Astrocyte of the hippocampus (primary cell): ENCODE measurements around the gene KYAT1.

ENCODE experiments used
- DNase-seq: peaks from one replicate; pipeline ENCODE4 v3.0.0; 2011; ENCODE audit warnings: low read depth, low spot score

KYAT1 gene

DNA sequence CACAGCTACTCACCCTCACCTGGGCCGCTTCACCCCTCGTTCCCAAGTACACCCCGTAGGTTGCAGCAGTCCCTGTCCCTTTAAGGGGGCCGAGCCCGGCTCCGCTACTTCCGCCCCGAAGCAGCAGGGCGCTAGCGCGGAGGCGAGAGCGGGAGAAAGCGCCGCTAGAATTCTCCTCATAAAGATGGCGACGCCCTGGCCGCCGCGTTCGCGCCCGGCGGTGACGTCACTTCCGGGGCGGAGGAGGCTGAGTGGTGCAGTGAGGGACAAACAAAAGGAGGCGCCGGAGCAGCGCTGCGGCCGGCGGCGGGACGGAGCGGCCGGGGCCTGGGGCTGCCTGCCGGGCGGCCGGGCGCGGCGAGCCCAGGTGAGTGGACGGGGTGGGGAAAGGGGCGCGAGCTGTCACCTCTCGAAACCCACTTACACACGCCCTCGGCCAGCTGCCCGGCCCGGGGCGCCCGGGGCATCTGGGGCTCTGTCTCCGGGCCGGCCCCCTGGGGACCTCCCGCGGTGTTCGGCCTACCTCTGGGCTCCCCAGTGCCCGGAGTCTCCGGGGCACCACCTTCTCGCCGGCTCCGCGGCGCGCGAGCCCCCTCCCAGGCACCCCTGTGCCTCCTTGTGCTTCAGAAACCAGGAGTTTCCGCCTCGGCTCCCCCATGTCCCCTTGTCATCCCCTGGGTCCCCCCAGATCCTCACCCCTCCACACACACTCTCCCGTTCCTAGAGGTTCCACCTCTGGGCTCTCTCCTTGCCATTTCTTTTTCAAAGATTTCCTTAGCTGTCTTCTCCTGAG, at the start of gene KYAT1, which contains the start of gene LRRC8A:
KYAT1 (minus strand) TSS at position 67 of the 793 bp plus-strand sequence. CDS start 36,545 bp downstream, outside the sequence.
LRRC8A (plus strand) TSS at position 250 of the 793 bp plus-strand sequence. CDS start 25,032 bp downstream, outside the sequence.
- peak; percentile 99 for DNase-seq

DNA sequence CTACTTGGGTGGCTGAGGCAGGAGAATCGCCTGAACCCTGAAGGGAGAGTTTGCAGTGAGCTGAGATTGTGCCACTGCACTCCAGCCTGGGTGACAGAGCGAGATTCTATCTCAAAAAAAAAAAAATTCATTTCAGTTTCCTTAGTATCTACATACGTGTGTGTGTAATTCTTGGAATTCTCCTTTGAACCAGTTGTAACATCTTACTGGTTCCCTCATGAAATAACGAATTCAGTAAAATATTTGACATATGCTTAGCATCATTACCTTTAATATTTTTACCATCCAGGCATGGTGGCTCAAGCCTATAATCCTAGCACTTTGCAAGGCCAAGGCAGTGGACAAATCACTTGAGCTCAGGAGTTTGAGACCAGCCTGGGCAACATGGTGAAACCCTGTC, 47.8 kb upstream of the KYAT1 start:
- no peak for DNase-seq

- DNase-seq = no peak
Measured at GRCh38 chr9:128928624-128929023, 46.9 kb upstream of the KYAT1 start.

DNA sequence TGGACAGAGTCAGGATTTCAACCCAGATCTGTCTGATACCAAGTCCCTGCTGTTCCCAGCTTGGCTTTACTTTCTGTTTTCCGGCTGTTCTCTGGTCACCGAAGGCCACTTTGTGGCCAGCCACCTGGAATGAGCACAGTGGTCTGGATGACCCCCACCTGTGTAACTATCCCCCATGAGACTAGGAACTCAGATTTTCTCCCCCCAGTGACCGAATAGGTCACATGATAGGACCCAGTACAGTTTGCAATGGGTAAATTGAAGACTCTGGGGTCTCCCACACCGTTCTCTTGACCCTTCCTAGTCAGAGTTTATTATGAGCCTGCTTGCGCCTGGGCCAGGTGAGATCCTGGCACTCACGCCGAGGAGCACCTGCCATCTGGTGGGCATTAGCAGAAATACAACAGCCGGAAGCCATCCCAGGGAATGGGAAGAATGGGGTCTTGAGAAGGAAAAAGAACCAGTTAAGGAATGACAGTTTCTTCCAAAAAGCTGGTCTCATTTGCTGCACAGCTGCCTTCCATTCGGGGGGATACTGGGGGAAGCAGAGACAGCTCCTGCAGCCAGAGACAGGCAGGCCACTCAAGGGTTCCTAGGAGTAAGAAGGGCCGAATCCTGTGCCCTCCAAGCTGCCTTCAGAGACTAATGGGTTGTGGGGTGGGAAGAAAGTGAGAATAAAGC, 46.1 kb upstream of the KYAT1 start:
- peak; percentile 77 for DNase-seq

GRCh38 chr9:128923493-128923883, 41.7 kb upstream of the KYAT1 start:
- no peak for DNase-seq

- DNase-seq = peak; percentile 71
Measured at GRCh38 chr9:128921881-128922763, 40.4 kb upstream of the KYAT1 start.

GRCh38 chr9:128920381-128921058, 38.8 kb upstream of the KYAT1 start, which contains the start of gene PHYHD1:
TSS of gene PHYHD1 (plus strand) at chr9:128920982. CDS start at chr9:128922324, 1,342 bp downstream.
- DNase-seq = peak; percentile 70

DNA sequence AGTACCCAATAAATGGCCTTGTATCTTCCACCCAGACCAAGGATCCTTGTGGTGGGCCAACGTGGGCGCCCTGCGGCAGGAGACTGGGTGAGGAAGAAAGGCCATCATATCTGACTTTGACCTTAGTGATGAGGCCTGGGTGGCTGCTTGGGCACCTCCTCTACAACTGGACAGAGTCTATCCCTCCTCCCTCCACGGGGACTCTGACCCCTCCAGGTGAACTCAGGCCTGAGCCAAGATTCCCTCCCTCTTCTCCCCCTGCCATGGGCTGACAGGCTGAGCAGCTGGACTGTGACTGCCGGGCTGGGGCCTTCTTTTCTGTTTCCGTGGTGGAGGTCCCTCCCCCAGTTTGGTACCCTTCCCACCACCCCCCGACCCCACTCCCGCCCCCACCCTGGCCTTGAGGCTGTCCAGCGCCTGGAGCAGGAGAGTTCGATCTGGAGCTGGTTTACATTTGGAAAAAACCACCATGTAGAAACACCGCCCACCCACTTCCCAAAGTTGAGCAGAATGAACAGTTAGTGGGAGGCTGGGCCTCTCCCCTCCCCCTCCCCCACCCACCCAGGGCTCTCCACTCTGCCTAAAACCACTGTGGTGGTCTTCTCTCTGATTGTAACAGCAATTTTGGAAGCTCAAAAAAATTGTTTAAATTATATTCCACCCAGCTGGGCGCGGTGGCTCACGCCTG, 37.8 kb upstream of the KYAT1 start:
- no peak for DNase-seq

DNA sequence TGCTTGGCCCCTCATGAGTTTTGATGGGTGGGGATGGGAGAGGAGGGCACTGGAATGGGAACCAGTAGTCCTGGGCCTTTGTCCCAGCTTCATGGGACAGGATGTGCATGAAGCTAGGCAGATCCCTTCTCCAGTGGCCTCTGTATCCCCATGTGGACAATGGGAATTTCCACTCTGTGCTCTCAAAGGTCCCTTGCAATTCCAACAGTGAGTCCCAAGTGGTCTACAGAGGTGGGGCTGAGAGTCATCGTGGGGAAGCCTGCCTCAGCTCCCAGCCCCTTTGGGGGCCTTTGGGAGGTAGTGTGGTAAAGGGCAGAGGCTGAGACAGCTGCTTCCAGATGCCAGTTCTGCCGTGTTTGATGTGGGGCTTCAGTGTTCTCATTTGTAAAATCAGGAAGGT, 37.2 kb upstream of the KYAT1 start:
- DNase-seq = no peak

GRCh38 chr9:128917151-128917849, 35.5 kb upstream of the KYAT1 start:
- DNase-seq = peak; percentile 92

DNA sequence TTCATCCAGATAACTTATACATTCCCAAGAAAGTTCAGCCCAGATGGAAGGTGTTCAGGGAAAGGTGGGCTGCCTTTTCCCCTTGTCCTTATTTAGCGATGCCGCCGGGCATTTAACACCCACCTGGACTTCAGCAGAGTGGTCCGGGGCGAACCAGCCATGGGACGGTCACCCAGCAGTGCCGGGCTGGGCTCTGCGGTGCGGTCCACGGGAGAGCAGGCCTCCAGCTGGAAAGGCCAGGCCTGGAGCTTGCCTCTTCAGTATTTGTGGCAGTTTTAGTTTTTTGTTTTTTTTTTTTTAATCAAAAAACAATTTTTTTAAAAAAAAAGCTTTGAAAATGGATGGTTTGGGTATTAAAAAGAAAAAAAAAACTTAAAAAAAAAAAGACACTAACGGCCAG, 35.0 kb upstream of the KYAT1 start:
- DNase-seq = no peak

DNA sequence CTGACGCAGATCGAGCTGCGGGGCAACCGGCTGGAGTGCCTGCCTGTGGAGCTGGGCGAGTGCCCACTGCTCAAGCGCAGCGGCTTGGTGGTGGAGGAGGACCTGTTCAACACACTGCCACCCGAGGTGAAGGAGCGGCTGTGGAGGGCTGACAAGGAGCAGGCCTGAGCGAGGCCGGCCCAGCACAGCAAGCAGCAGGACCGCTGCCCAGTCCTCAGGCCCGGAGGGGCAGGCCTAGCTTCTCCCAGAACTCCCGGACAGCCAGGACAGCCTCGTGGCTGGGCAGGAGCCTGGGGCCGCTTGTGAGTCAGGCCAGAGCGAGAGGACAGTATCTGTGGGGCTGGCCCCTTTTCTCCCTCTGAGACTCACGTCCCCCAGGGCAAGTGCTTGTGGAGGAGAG, 34.5 kb upstream of the KYAT1 start:
- DNase-seq = peak; percentile 36

DNA sequence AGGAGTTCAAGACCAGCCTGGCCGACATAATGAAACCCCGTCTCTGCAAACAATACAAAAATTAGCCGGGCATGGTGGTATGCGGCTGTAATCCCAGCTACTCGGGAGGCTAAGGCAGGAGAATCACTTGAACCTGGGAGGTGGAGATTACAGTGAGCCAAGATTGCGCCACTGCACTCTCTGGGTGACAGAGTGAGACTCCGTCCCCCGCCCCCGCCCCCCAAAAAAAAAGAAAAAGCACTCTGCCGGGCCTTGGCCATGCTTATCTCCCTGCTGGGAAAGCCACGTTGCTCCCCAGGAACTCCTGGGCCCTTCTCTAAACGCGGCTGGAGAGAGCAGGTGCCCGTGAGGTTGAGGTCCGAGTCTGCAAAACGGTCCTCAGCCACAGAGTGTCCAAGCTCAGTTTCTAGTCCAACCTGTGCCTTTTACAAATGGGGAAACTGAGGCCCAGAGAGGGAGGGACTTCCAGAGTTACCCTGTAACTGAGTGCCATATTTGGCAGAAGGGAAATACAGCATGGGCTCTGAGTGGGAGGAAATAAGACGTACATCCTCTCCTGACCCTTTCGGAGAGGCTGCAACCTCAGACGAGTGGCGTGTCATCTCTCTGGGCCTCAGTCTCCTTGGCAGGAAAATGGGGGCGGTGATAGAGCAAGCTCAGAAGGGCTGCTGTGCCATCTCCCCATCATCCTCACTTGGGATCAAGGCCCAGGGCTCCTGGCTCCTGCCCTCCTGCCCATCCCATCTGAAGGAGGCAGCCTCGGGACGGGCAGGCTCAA, 32.4 kb upstream of the KYAT1 start:
- DNase-seq = no peak

GRCh38 chr9:128913048-128913900, 31.5 kb upstream of the KYAT1 start:
- DNase-seq = no peak

- DNase-seq = peak; percentile 95
Measured at GRCh38 chr9:128912270-128912853, 30.6 kb upstream of the KYAT1 start.

DNA sequence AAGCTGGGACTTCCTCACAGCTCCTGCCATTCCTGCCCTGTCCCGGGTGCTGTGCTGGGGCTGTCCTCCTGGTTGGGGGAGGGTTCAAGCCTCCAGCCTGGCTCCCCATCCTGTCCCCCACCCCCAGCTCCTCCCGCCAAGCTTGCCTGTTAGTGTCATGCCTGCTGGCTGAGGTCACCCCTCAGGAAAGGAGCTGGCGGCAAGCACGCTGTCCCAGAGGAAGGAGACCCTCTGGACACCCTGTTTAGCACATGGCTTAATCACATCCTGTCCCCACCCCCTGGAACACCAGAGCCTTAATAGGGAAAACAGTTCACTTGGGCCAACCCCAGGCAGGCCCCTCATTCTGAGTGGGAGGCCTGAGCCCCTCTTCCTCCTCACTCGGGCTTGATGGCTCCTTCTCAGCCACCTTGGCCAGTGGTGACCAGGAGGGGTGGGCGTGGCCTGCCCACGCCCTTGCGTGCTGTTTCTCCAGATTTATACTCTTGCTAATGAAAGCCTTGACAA, 29.8 kb upstream of the KYAT1 start:
- peak; percentile 84 for DNase-seq

- no peak for DNase-seq
Measured at GRCh38 chr9:128910906-128911305, 29.2 kb upstream of the KYAT1 start.

DNA sequence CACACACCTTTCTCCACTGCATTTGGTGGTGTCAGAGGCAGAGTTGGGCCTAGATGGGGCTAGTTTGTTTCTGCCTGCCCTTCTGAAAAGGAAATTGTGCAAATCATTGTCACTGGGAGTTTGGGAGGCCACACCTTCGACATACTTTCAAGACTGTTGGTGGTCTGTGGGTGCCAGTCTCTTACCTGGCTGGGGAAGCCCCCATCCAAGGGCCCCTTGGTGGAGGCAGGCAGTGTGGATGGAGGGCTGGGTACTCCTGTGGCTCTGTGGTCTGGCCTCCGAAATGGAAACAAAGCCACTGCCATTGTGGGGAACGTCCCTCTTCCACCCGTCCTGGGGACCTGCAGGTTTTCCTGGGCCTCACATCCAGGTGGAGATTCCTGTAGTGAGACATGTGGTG, 28.1 kb upstream of the KYAT1 start:
- no peak for DNase-seq
